ENCODE measurements around the gene APOL4. TPM values are rescaled to one million over a fixed set of nuclear protein-coding genes. Genes with fewer than 3 reads are reported as not detected.
"Not testable (repeated sequence)": the region's sequence is repeated elsewhere in the genome, so short reads cannot be mapped to it uniquely, and the experiment has no call there.

The APOL4 gene
- total RNA-seq, 1 donor from 2014 or later: 0.82 TPM

GRCh38 chr22:36208162-36208765 is 6.7 kb upstream of the APOL4 start:
- Mint-ChIP-seq H3K4me3 (no peak overlapping the region), H3K27me3 (ENCODE audit: insufficient read depth, low read depth) (peaks cover 6% of the 10 kb centered on the region), H3K4me1 (peaks cover 27% of the 10 kb centered on the region), H3K27ac (no peak overlapping the region), H3K36me3 (peaks cover 1% of the 10 kb centered on the region), H3K9me3 (peaks cover 18% of the 10 kb centered on the region)
- H4K20me1 ChIP-seq (ENCODE audit: low read depth): no peaks in the 10 kb centered on the region
- no peak overlapping the region for H3K4me3 ChIP-seq
- no peak overlapping the region for H3K27ac ChIP-seq
- H3K27me3 ChIP-seq: no peaks in the 10 kb centered on the region
- DNase-seq (ENCODE audit: low spot score): no peak
- no peaks in the 10 kb centered on the region for H3K36me3 ChIP-seq
- H3K4me2 ChIP-seq: no peak overlapping the region
- TF ChIP-seq EZH2 (IDR thresholded peaks at IDR 0.05) (no peak), EZH2phosphoT487 (IDR thresholded peaks at IDR 0.05) (no peak)
- TF ChIP-seq, protein P1, sequence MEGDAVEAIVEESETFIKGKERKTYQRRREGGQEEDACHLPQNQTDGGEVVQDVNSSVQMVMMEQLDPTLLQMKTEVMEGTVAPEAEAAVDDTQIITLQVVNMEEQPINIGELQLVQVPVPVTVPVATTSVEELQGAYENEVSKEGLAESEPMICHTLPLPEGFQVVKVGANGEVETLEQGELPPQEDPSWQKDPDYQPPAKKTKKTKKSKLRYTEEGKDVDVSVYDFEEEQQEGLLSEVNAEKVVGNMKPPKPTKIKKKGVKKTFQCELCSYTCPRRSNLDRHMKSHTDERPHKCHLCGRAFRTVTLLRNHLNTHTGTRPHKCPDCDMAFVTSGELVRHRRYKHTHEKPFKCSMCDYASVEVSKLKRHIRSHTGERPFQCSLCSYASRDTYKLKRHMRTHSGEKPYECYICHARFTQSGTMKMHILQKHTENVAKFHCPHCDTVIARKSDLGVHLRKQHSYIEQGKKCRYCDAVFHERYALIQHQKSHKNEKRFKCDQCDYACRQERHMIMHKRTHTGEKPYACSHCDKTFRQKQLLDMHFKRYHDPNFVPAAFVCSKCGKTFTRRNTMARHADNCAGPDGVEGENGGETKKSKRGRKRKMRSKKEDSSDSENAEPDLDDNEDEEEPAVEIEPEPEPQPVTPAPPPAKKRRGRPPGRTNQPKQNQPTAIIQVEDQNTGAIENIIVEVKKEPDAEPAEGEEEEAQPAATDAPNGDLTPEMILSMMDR (IDR thresholded peaks at IDR 0.05): no peak
- no peak overlapping the region for H2AFZ ChIP-seq (replicated peaks)
- H3K9me3 ChIP-seq (ENCODE audit: low read depth): no peaks in the 10 kb centered on the region
- H3K79me2 ChIP-seq (ENCODE audit: low read depth): no peaks in the 10 kb centered on the region
- H3F3A ChIP-seq (ENCODE audit: low read depth): no peaks in the 10 kb centered on the region
- no peaks in the 10 kb centered on the region for H3K4me1 ChIP-seq
- no peak overlapping the region for H3K9ac ChIP-seq

DNA sequence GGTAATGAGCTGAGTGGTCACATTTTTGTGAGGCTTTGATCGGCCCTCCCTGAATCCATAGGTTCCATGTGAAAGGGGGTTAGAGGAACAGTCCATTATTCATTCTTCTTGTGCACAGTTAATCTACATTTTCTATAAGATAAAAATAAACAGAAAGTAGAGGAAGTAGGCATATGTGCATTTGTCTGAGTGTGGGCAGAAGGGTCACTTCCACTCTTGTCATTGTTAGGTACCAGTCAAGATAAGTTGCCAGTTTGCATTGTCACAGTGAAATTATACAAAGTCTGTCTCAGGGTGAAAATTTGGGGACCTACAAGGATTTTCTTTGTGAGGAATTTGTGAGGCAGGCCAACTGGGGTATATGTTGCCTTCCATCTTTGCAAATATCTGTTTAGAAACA is 4.6 kb upstream of the APOL4 start:
- Histone ChIP-seq H2AFZ (replicated peaks) (peak overlapping the region; percentile 47), H3K4me1 (peaks cover 9% of the 10 kb centered on the region), H3K27me3 (no peaks in the 10 kb centered on the region), H4K20me1 (ENCODE audit: low read depth) (no peaks in the 10 kb centered on the region), H3K36me3 (no peaks in the 10 kb centered on the region), H3K9me3 (ENCODE audit: low read depth) (no peaks in the 10 kb centered on the region), H3K9ac (no peak overlapping the region), H3K4me2 (no peak overlapping the region), H3K79me2 (ENCODE audit: low read depth) (no peaks in the 10 kb centered on the region), H3K4me3 (no peak overlapping the region), H3F3A (ENCODE audit: low read depth) (no peaks in the 10 kb centered on the region), H3K27ac (no peak overlapping the region)
- H3K27me3 Mint-ChIP-seq (ENCODE audit: insufficient read depth, low read depth): peaks cover 7% of the 10 kb centered on the region
- H3K9me3 Mint-ChIP-seq: peaks cover 15% of the 10 kb centered on the region
- H3K27ac Mint-ChIP-seq: no peak overlapping the region
- H3K4me1 Mint-ChIP-seq: peaks cover 39% of the 10 kb centered on the region
- no peak for DNase-seq (ENCODE audit: low spot score)
- peaks cover 1% of the 10 kb centered on the region for H3K36me3 Mint-ChIP-seq
- TF ChIP-seq, protein P1 (IDR thresholded peaks at IDR 0.05): no peak
- TF ChIP-seq EZH2phosphoT487 (IDR thresholded peaks at IDR 0.05) (no peak), EZH2 (IDR thresholded peaks at IDR 0.05) (no peak)
- H3K4me3 Mint-ChIP-seq: no peak overlapping the region

DNA sequence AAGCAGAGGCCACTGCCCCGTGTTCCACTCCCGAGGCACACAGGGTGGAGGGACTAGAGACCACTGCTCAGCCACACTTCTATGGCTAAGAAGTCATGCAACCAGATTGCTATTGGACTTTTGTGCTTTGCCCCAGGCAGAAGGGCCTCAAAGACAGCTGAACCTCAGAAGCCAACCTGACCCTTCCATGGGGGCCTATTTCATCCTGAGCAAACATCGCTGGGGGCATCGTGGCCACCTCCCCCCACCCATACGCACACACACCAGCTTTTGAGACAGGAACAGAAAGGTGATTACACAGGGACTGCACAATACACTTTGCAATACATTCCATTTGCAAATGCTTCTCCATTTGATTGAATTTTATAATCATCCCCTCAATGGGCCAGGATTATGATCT is 4.0 kb upstream of the APOL4 start:
- not testable (repeated sequence) for H3K4me3 Mint-ChIP-seq; H3F3A ChIP-seq (ENCODE audit: low read depth); H3K79me2 ChIP-seq (ENCODE audit: low read depth); DNase-seq (ENCODE audit: low spot score); H3K4me2 ChIP-seq; H2AFZ ChIP-seq (replicated peaks); H3K36me3 Mint-ChIP-seq; H3K9me3 ChIP-seq (ENCODE audit: low read depth); H4K20me1 ChIP-seq (ENCODE audit: low read depth); H3K27me3 ChIP-seq; H3K36me3 ChIP-seq; H3K27ac Mint-ChIP-seq; H3K9ac ChIP-seq; H3K4me3 ChIP-seq; H3K27me3 Mint-ChIP-seq (ENCODE audit: insufficient read depth, low read depth); H3K27ac ChIP-seq
- Mint-ChIP-seq H3K9me3 (peaks cover 15% of the 10 kb centered on the region), H3K4me1 (peaks cover 39% of the 10 kb centered on the region)
- peaks cover 12% of the 10 kb centered on the region for H3K4me1 ChIP-seq

- H3K9me3 ChIP-seq (ENCODE audit: low read depth): no peaks in the 10 kb centered on the region
- H3K27me3 ChIP-seq: no peaks in the 10 kb centered on the region
- Mint-ChIP-seq H3K4me3 (no peak overlapping the region), H3K36me3 (no peaks in the 10 kb centered on the region), H3K27me3 (ENCODE audit: insufficient read depth, low read depth) (peaks cover 4% of the 10 kb centered on the region), H3K9me3 (peaks cover 9% of the 10 kb centered on the region), H3K27ac (peak overlapping the region; percentile 7), H3K4me1 (peaks cover 45% of the 10 kb centered on the region)
- H4K20me1 ChIP-seq (ENCODE audit: low read depth): no peaks in the 10 kb centered on the region
- H3K4me2 ChIP-seq: no peak overlapping the region
- peak overlapping the region; percentile 42 for H2AFZ ChIP-seq (replicated peaks)
- H3K36me3 ChIP-seq: no peaks in the 10 kb centered on the region
- H3K79me2 ChIP-seq (ENCODE audit: low read depth): no peaks in the 10 kb centered on the region
- no peaks in the 10 kb centered on the region for H3F3A ChIP-seq (ENCODE audit: low read depth)
- peaks cover 18% of the 10 kb centered on the region for H3K4me1 ChIP-seq
- H3K4me3 ChIP-seq: no peak overlapping the region
- no peak overlapping the region for H3K9ac ChIP-seq
- no peak overlapping the region for H3K27ac ChIP-seq
- no peak for DNase-seq (ENCODE audit: low spot score)
- TF ChIP-seq, protein P1 (IDR thresholded peaks at IDR 0.05): no peak
- no peak for TF ChIP-seq EZH2 (IDR thresholded peaks at IDR 0.05)
- TF ChIP-seq EZH2phosphoT487 (IDR thresholded peaks at IDR 0.05): no peak
Observed at GRCh38 chr22:36204632-36205015, 3.0 kb upstream of the APOL4 start.

Data from neural progenitor cell (in vitro differentiated cells).